OCI-LY1 (cell line): ENCODE results near the gene FAM83C.

Source experiments
- H2AFZ ChIP-seq: fragments of 200-600 bp; sonication (generic), shearing (Covaris generic); 2 replicates; pipeline ENCODE4 v1.6.0; 2014; ENCODE audit warnings: antibody characterized with exemption, mild to moderate bottlenecking, low read length
- H3F3A ChIP-seq: fragments of 200-600 bp; sonication (generic), shearing (Covaris generic); 2 replicates; pipeline ENCODE4 v1.6.0; 2014; ENCODE audit warnings: mild to moderate bottlenecking, antibody characterized with exemption, low read length, moderate library complexity; ENCODE audit not compliant: insufficient read depth
- H3K27ac ChIP-seq: fragments of 200-600 bp; sonication (generic); 2 replicates; pipeline ENCODE4 v1.5.1; 2014; ENCODE audit warnings: low read length, mixed run types, mild to moderate bottlenecking, low read depth; ENCODE audit not compliant: poor library complexity, severe bottlenecking
- H3K27me3 ChIP-seq: fragments of 200-600 bp; sonication (generic); 2 replicates; pipeline ENCODE4 v1.6.0; 2014; ENCODE audit warnings: antibody characterized with exemption, mild to moderate bottlenecking, low read length, moderate library complexity; ENCODE audit not compliant: insufficient read depth
- H3K36me3 ChIP-seq: fragments of 200-600 bp; sonication (generic); 2 replicates; pipeline ENCODE4 v1.6.1; 2014; ENCODE audit warnings: mild to moderate bottlenecking, antibody characterized with exemption, low read length, moderate library complexity, mixed read lengths; ENCODE audit not compliant: insufficient read depth
- H3K4me1 ChIP-seq: fragments of 200-600 bp; sonication (generic); 2 replicates; pipeline ENCODE4 v1.5.1; 2014; ENCODE audit warnings: mild to moderate bottlenecking, low read length, moderate library complexity; ENCODE audit not compliant: insufficient read depth, severe bottlenecking
- H3K4me2 ChIP-seq: fragments of 200-600 bp; sonication (generic), shearing (Covaris generic); 2 replicates; pipeline ENCODE4 v1.6.1; 2014; ENCODE audit warnings: low read length
- H3K4me3 ChIP-seq: fragments of 200-600 bp; sonication (generic); 2 replicates; pipeline ENCODE4 v1.5.1; 2014; ENCODE audit warnings: low read length, low read depth, mild to moderate bottlenecking, mixed read lengths; ENCODE audit not compliant: poor library complexity, severe bottlenecking
- H3K79me2 ChIP-seq: fragments of 200-600 bp; shearing (Covaris generic); 2 replicates; pipeline ENCODE4 v1.6.1; 2016; ENCODE audit warnings: mixed run types, low read length, mixed read lengths; ENCODE audit not compliant: insufficient read depth
- H3K9ac ChIP-seq: fragments of 200-600 bp; sonication (generic), shearing (Covaris generic); 2 replicates; pipeline ENCODE4 v1.6.1; 2014; ENCODE audit warnings: mild to moderate bottlenecking, low read length, mixed read lengths
- H3K9me2 ChIP-seq: fragments of 200-600 bp; sonication (generic), shearing (Covaris generic); 2 replicates; pipeline ENCODE4 v1.6.1; 2014; ENCODE audit warnings: low read depth, mild to moderate bottlenecking, low read length, mixed read lengths
- H3K9me3 ChIP-seq: fragments of 200-600 bp; shearing (Covaris generic); 2 replicates; pipeline ENCODE4 v1.6.1; 2014; ENCODE audit warnings: low read length, mixed read lengths
- H4K20me1 ChIP-seq: fragments of 200-600 bp; sonication (generic), shearing (Covaris generic); 2 replicates; pipeline ENCODE4 v1.6.0; 2016; ENCODE audit warnings: mild to moderate bottlenecking, low read length; ENCODE audit not compliant: insufficient read depth
- CTCF ChIP-seq: fragments of 200-600 bp; sonication (generic), shearing (Covaris generic); IDR thresholded peaks from 2 replicates; pipeline ENCODE4 v1.5.1; 2017; ENCODE audit warnings: mild to moderate bottlenecking, antibody characterized with exemption, low read length, moderate library complexity, mixed read lengths
- EZH2 ChIP-seq: fragments of 200-600 bp; sonication (generic), shearing (Covaris generic); IDR thresholded peaks from 2 replicates; pipeline ENCODE4 v1.8.0; 2017; ENCODE audit warnings: borderline replicate concordance, mixed run types, mild to moderate bottlenecking, antibody characterized with exemption, low read length, moderate library complexity, mixed read lengths

Gene FAM83C

GRCh38 chr20:35281506-35282101, 10.6 kb downstream of the FAM83C start:
- TF ChIP-seq EZH2 = no peak
- TF ChIP-seq CTCF = no peak
- peaks cover 5% of the 10 kb centered on the region for H3F3A ChIP-seq
- peaks cover 47% of the 10 kb centered on the region for H3K36me3 ChIP-seq
- H3K4me2 ChIP-seq = no peak overlapping the region
- H3K4me1 ChIP-seq = peaks cover 29% of the 10 kb centered on the region
- no peaks in the 10 kb centered on the region for H4K20me1 ChIP-seq
- H3K9ac ChIP-seq = no peak overlapping the region
- peaks cover 12% of the 10 kb centered on the region for H3K79me2 ChIP-seq
- no peak overlapping the region for H3K27ac ChIP-seq
- no peaks in the 10 kb centered on the region for H3K9me2 ChIP-seq
- no peak overlapping the region for H2AFZ ChIP-seq
- H3K4me3 ChIP-seq = no peak overlapping the region
- no peaks in the 10 kb centered on the region for H3K9me3 ChIP-seq
- no peaks in the 10 kb centered on the region for H3K27me3 ChIP-seq

- no peak overlapping the region for H3K9ac ChIP-seq
- peaks cover 12% of the 10 kb centered on the region for H3K79me2 ChIP-seq
- H3K9me2 ChIP-seq = no peaks in the 10 kb centered on the region
- H3K27ac ChIP-seq = no peak overlapping the region
- no peaks in the 10 kb centered on the region for H3K9me3 ChIP-seq
- H3K4me2 ChIP-seq = no peak overlapping the region
- no peaks in the 10 kb centered on the region for H3K27me3 ChIP-seq
- H4K20me1 ChIP-seq = no peaks in the 10 kb centered on the region
- peaks cover 55% of the 10 kb centered on the region for H3K36me3 ChIP-seq
- no peak overlapping the region for H2AFZ ChIP-seq
- H3F3A ChIP-seq = peaks cover 5% of the 10 kb centered on the region
- peaks cover 31% of the 10 kb centered on the region for H3K4me1 ChIP-seq
- no peak overlapping the region for H3K4me3 ChIP-seq
- no peak for TF ChIP-seq CTCF
- TF ChIP-seq EZH2 = no peak
These were observed 11.7 kb downstream of the FAM83C start for GRCh38 chr20:35280523-35280922.

GRCh38 chr20:35279533-35280174, 12.6 kb downstream of the FAM83C start:
- Histone ChIP-seq H3K9ac (no peak overlapping the region), H3F3A (peaks cover 5% of the 10 kb centered on the region), H3K9me2 (no peaks in the 10 kb centered on the region), H3K4me2 (no peak overlapping the region), H3K4me1 (peaks cover 24% of the 10 kb centered on the region), H4K20me1 (no peaks in the 10 kb centered on the region), H3K4me3 (no peak overlapping the region), H3K36me3 (peaks cover 55% of the 10 kb centered on the region), H3K79me2 (peaks cover 12% of the 10 kb centered on the region), H3K27ac (no peak overlapping the region), H3K9me3 (no peaks in the 10 kb centered on the region), H3K27me3 (no peaks in the 10 kb centered on the region), H2AFZ (no peak overlapping the region)
- no peak for TF ChIP-seq EZH2
- no peak for TF ChIP-seq CTCF
